HL-60 (cell line): ENCODE data around the gene C2CD4C.

Source experiments
- DNase-seq, 2 experiments: peaks; one replicate each; pipeline ENCODE4 v3.0.0-alpha.2; 2010 to 2020; ENCODE audit warnings: low read depth in 1 of 2, low spot score in 1 of 2
- H3K27ac ChIP-seq: fragments of 250-450 bp; sonication (Bioruptor Pico); replicated peaks from 2 replicates; pipeline ENCODE4 v1.5.1; 2020; ENCODE audit warnings: mild to moderate bottlenecking, moderate library complexity
- H3K27me3 ChIP-seq: fragments of 250-450 bp; sonication (Bioruptor Pico); 2 replicates; pipeline ENCODE4 v1.5.1; 2021; ENCODE audit warnings: mild to moderate bottlenecking, moderate library complexity; ENCODE audit not compliant: insufficient read depth, poor library complexity, severe bottlenecking
- H3K4me3 ChIP-seq: replicated peaks from 2 replicates; pipeline ENCODE4 v1.5.1; 2011; ENCODE audit warnings: mild to moderate bottlenecking, control low read depth, low read length; ENCODE audit not compliant: insufficient read depth
- GABPA ChIP-seq: IDR thresholded peaks from 2 replicates; pipeline ENCODE4 v1.6.1; 2012; ENCODE audit warnings: low read depth
- POLR2AphosphoS5 ChIP-seq: IDR thresholded peaks from 2 replicates; pipeline ENCODE4 v1.6.1; 2012; ENCODE audit warnings: low read depth
- SPI1 ChIP-seq: IDR thresholded peaks from 2 replicates; pipeline ENCODE4 v1.6.1; 2012; ENCODE audit warnings: low read depth, mild to moderate bottlenecking, borderline replicate concordance
- TF ChIP-seq, protein P1 (sequence below): IDR thresholded peaks from 2 replicates; pipeline ENCODE4 v1.6.1; 2012; ENCODE audit warnings: low read depth; ENCODE audit not compliant: insufficient replicate concordance
- TF ChIP-seq, protein P2 (sequence below): IDR thresholded peaks from one replicate; pipeline ENCODE4 v1.5.1; 2011; ENCODE audit warnings: low read length, control low read depth, inconsistent platforms; ENCODE audit not compliant: insufficient read depth

Gene C2CD4C

DNA sequence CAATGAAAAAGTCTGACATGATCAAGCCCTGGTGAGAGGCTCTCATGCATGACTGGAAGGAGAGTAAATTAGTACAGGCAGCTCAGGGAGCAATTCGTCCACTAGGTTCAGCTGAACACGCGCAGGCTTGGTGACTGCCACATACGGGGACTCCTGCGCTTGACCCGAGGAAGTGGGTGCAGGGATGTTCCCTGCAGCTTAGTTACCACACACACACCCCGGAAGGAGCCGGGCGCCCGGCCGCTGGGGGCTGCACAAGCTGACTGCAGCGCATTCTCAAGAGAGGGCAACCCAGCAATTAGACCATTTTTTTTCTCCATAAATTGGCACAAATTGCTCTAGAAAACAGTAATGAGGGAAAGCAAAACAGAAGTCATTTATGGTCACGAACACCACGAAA lies 41.4 kb downstream of the C2CD4C start:
- no peak for DNase-seq
- Histone ChIP-seq H3K27me3 (no peaks in the 10 kb centered on the region), H3K4me3 (no peak overlapping the region), H3K27ac (no peak overlapping the region)
- no peak for TF ChIP-seq POLR2AphosphoS5
- no peak for TF ChIP-seq GABPA
- TF ChIP-seq, protein P1, sequence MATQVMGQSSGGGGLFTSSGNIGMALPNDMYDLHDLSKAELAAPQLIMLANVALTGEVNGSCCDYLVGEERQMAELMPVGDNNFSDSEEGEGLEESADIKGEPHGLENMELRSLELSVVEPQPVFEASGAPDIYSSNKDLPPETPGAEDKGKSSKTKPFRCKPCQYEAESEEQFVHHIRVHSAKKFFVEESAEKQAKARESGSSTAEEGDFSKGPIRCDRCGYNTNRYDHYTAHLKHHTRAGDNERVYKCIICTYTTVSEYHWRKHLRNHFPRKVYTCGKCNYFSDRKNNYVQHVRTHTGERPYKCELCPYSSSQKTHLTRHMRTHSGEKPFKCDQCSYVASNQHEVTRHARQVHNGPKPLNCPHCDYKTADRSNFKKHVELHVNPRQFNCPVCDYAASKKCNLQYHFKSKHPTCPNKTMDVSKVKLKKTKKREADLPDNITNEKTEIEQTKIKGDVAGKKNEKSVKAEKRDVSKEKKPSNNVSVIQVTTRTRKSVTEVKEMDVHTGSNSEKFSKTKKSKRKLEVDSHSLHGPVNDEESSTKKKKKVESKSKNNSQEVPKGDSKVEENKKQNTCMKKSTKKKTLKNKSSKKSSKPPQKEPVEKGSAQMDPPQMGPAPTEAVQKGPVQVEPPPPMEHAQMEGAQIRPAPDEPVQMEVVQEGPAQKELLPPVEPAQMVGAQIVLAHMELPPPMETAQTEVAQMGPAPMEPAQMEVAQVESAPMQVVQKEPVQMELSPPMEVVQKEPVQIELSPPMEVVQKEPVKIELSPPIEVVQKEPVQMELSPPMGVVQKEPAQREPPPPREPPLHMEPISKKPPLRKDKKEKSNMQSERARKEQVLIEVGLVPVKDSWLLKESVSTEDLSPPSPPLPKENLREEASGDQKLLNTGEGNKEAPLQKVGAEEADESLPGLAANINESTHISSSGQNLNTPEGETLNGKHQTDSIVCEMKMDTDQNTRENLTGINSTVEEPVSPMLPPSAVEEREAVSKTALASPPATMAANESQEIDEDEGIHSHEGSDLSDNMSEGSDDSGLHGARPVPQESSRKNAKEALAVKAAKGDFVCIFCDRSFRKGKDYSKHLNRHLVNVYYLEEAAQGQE, result no peak
- TF ChIP-seq, protein P2, sequence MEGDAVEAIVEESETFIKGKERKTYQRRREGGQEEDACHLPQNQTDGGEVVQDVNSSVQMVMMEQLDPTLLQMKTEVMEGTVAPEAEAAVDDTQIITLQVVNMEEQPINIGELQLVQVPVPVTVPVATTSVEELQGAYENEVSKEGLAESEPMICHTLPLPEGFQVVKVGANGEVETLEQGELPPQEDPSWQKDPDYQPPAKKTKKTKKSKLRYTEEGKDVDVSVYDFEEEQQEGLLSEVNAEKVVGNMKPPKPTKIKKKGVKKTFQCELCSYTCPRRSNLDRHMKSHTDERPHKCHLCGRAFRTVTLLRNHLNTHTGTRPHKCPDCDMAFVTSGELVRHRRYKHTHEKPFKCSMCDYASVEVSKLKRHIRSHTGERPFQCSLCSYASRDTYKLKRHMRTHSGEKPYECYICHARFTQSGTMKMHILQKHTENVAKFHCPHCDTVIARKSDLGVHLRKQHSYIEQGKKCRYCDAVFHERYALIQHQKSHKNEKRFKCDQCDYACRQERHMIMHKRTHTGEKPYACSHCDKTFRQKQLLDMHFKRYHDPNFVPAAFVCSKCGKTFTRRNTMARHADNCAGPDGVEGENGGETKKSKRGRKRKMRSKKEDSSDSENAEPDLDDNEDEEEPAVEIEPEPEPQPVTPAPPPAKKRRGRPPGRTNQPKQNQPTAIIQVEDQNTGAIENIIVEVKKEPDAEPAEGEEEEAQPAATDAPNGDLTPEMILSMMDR, result no peak
- no peak for TF ChIP-seq SPI1

DNA sequence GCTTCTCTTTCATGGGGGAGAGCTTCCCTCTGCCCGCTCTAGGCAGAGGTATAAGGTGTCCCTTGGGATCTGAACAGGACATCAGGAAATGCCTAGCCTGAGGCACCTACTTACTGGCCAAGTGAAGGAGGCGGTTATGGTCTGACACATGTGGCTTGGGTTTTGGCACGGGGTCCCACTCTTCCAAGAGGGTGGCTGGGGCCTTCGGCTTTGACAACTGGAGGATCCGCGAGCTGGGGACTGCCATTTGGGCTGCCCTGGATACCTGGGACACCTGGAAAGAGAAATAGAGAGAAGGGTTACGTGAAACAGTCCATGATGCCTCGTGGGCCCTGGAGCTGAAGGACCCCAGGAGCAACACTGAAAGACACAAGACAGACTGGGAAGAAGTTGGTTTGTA lies 42.0 kb downstream of the C2CD4C start:
- no peak for DNase-seq
- Histone ChIP-seq H3K4me3 (no peak overlapping the region), H3K27me3 (no peaks in the 10 kb centered on the region), H3K27ac (no peak overlapping the region)
- TF ChIP-seq, protein P1, result no peak
- TF ChIP-seq POLR2AphosphoS5 (no peak), GABPA (no peak), SPI1 (no peak)
- TF ChIP-seq, protein P2, result no peak

DNA sequence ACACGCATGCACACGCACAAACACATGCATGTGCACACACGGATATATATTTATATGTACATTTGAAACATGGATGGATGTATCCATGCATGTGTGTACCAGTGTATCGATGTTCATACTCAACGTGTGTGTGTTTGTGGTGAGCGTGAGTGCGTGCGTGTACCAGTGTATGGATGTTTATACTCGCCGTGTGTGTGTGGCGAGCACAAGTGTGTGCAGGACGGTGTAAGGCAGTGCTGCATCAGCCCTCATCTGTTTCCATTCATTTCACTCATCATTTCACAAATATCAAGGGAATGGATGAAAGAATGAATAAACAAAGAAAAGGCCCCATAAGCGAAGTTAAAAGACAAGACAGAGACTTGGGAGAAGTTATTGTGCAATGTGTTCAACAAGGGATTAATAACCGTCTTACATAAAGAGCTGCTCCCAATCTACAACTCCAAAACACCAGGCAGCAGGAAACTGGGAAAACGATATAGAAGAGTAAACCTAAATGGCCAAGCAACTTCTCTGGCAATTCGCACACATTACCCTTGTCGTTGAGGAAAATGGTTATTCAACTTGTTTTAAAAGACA lies 42.7 kb downstream of the C2CD4C start:
- no peak for TF ChIP-seq SPI1
- TF ChIP-seq, protein P2, result no peak
- TF ChIP-seq, protein P1, result no peak
- TF ChIP-seq GABPA, result no peak
- TF ChIP-seq POLR2AphosphoS5, result no peak
- no peaks in the 10 kb centered on the region for H3K27me3 ChIP-seq
- no peak overlapping the region for H3K4me3 ChIP-seq
- DNase-seq, result no peak
- H3K27ac ChIP-seq, result no peak overlapping the region
